H1 (cell line): ENCODE data around the gene HMCN1. TPM values are rescaled to one million over a fixed set of nuclear protein-coding genes. Genes with fewer than 3 reads are reported as not detected.

Source experiments
- BRCA1 ChIP-seq: IDR thresholded peaks from 2 replicates; pipeline ENCODE4 v1.6.1; 2012; ENCODE audit warnings: low read depth, low read length, improper control_type of control experiment
- CHD2 ChIP-seq: IDR thresholded peaks from 2 replicates; pipeline ENCODE4 v1.6.1; 2012; ENCODE audit warnings: low read length, improper control_type of control experiment
- EGR1 ChIP-seq: IDR thresholded peaks from 2 replicates; pipeline ENCODE4 v1.6.1; 2011; ENCODE audit warnings: low read depth, low read length, borderline replicate concordance
- POLR2AphosphoS5 ChIP-seq: IDR thresholded peaks from 2 replicates; pipeline ENCODE4 v1.6.1; 2011; ENCODE audit warnings: low read depth, low read length
- SP4 ChIP-seq: IDR thresholded peaks from 2 replicates; pipeline ENCODE4 v1.6.1; 2012; ENCODE audit warnings: low read length, inconsistent platforms
- YY1 ChIP-seq: IDR thresholded peaks from 2 replicates; pipeline ENCODE4 v1.6.1; 2011; ENCODE audit warnings: low read depth, mild to moderate bottlenecking, low read length
- polyA plus RNA-seq, 7 experiments: library from polyadenylated mRNA; depleted of rRNA in 3 of 7; stranded (reverse) in 5 of 7; unstranded in 2 of 7; fragments of >200 nt in 5 of 7; fragments of 200-250 nt in 2 of 7; gene quantifications; 1 replicate in 5 of 7; 2 replicates in 1 of 7; 4 replicates in 1 of 7; pipeline versions ENCODE4 v1.2.1 to v1.2.3, GENCODE V29; 2011 to 2013; ENCODE audit warnings: missing spikeins in 2 of 7, mixed read lengths in 2 of 7
- total RNA-seq: library from RNA; stranded (reverse); fragmentation: NEBNext Ultra II Directional; extraction: Animal tissue kit (Norgen Biotek cat#: 25700); gene quantifications from 2 replicates; pipeline ENCODE4 v1.2.1, GENCODE V29; 2021

HMCN1 gene
- total and polyA plus RNA-seq, 2 of the 8 experiments (the other 6 are each of a cell fraction or from before 2014, with no cell fraction given), result 13.8 to 14.6 TPM

- TF ChIP-seq BRCA1 (no peak), YY1 (no peak), CHD2 (no peak), SP4 (no peak), EGR1 (no peak), POLR2AphosphoS5 (no peak)
- TF ChIP-seq, all 59 proteins: peak for 0
These were observed 186.4 kb downstream of the HMCN1 start (continued) for GRCh38 chr1:185920602-185921001.
